Activated CD8-positive, alpha-beta memory T cell treated with anti-CD3 and anti-CD28 coated beads for 1 hour (primary cell): ENCODE results near the gene SLC25A22.
A peak's percentile ranks its signal among the peaks of the same experiment; 100 is the strongest.

Source experiments
- DNase-seq, 2 donors: peaks; one replicate each; pipeline ENCODE4 v3.0.0-alpha.2; 2020; ENCODE audit warnings: low read depth in 1 of 2; ENCODE audit errors: extremely low read depth in 1 of 2

The SLC25A22 gene

GRCh38 chr11:774873-775592 is 23.0 kb downstream of the SLC25A22 start:
- no peak for DNase-seq

- no peak for DNase-seq
Measured at GRCh38 chr11:773830-774229, 24.3 kb downstream of the SLC25A22 start.

DNA sequence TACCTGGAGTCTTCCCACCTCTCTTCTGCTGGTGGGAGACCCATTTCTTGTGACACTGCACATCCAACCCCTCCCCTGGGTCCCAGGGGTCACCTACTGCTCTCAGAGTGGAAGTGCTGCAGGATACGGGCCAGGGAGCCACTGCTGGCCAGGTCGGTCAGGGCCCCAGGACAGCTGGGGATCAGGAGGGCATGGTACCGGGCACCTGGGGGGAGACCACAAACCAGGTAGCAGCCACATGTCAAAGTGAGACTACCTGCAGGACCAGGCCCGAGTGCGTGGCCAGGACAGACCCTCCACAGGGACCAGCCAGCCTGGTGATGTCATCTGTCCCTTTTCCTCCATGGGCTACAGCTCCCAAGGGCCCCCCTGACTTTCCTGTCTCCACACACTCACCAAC is 24.7 kb downstream of the SLC25A22 start:
- DNase-seq: no peak

DNA sequence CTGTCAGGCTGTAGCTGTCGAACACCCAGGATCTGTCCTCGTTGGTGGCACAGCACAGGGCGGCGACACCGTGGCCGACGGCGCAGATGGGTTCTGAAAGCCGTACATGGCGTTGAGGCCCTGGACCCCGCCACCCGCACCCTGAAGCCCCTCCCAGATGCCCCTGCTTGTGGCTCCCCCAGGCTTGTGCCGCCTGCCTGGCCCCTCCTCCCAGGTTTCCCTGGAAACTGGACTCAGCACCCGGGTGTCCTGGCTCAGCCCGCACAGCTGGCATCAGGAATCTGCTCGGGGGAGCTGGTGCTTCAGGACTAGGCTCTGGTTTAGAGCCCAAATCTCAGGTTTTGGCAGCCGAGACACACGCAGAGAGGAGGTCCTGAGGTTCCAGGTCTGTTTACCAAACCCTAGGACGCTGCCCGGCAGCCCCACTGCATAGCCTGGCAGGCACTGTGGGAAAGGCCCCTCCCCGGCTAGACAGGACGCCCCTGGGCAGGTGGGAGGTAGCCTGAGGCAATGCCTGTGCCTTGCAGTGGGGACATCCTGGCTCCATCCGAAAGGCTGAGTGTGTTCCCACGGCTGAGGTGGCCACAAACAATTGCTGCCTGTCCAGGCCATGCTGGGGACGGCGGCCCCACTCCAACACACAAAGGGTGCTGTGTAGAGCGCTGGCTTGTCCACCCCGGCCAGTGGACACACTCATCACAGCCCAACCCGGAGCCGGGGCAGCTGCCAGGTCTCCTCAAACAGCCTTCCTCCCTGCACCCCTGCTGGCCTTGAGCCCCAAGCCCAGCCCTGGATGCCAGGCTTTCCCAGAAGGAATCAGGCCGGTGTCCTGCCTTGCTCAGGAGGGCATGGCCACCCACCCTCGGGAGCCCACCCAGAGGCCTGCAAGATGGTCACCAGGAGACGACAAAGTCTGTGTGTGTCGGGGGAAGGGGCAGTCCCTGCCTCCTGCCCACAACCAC is 25.4 kb downstream of the SLC25A22 start:
- DNase-seq: no peak

DNA sequence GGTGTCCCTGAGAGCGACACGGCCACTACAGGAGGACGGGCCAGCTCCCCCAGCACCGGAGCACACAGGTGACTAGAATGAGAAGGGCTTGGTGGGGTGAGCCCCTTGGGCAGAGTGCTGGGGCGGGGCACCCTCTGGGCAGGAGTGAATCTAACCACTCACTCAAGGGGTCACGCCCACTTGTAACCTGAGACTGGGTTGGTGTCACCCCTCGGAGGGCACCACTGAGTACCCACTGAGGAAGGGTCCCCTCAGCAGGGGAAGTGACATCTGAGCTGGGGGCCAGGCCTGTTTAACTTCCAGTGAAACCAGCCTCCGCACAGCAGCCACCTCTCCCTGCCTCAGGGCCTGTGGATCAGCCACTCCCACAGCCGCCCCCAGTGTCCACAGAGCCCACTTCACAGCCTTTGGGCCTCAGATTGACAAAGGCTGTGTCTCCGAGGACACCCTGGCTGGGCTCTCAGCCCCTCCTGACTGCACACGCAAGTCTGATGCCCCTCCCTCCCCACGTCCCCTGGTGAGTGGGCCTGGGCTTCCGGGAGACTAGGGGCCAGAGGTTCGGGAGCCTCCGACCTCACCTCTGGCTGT is 26.4 kb downstream of the SLC25A22 start:
- no peak for DNase-seq

DNA sequence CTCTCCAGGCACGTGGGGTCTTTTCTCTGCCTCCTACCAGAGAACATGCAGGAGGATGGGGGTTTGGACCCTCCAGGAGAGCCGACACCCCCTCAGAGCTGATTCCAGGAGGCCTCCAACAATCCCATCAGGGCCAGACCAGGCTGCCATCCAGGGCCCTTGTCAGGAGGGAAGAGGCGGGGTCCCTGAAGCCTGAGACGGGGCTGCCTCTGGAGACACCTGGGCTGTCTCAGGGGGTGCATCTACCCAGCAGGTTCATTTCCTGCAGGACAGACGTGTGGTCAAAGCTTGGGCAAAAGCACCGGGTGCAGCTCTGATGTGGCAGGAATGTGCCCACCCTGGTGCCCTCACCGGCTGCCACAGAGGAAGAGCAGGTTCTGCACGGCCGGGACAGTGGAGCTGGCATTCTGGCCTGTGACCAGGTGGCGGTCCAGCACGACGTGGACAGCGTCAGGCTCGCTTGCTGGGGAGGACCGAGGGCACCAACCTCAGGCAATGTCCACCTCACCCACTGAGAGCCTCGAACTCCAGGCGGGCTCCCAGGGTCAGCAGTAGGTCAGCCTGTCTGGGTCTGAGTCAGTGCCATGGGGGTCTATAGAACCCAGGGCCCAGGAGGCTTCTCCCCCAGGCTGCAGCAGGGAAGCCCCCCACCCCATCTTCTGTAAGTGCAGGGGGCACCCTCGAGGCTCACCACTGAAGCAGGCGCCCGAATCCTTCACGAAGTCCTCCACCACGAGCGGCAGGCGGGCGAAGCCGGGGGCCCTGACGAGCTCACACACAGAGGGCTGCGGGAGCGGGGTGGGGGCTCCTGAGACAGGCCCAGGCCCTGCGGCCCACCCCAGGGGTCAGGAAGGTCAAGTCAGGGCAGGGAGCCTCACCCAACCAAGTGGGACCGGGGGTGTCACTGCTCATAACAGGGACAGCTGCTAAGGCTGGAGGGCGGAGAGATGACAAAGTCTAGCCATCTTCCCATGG is 27.2 kb downstream of the SLC25A22 start:
- DNase-seq: no peak

DNA sequence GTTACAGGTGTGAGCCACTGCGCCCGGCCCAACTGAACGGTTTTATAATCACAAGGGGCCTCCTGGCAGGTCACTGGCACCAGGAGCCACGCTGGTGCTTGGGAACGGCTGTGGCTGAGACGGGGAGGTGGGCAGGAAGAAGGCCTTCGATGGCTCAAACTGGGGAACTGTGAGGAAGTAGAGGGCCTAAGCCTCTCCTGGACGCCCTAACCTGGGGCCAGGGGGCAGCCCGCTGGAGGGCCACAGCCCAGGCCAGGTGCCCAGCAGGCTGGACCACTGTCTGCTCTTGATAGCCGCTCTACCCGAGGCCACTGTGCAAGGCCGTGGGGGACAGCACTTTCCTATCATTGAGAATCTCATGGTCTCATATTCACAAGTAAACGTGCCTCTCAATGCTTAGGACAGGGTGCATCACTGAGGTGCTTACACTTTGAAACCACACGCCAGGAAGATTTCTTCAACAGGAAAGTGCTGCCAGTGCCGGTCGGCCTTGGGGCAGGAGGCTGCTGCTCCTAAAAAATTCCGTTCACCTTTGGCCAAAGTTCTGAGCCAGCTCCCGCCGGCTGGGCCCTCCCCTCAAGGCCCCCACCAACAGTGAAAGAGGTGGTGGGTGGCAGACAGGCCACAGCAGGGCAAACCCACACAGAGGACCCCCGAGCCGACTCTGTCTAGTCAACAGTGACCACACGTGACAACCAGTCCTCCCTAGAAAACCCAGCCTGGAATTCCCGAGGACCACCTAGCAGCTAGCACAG is 28.0 kb downstream of the SLC25A22 start:
- no peak for DNase-seq

- DNase-seq: no peak
Measured at GRCh38 chr11:767238-767637, 30.8 kb downstream of the SLC25A22 start.

GRCh38 chr11:766936-767210 is 31.2 kb downstream of the SLC25A22 start:
- no peak for DNase-seq

GRCh38 chr11:766106-766935 is 31.8 kb downstream of the SLC25A22 start:
- no peak for DNase-seq

- no peak for DNase-seq
Measured at GRCh38 chr11:765802-766091, 32.3 kb downstream of the SLC25A22 start.

- DNase-seq: peak in 1 of 2 donors; percentile 51
Measured at GRCh38 chr11:765025-765801, 32.9 kb downstream of the SLC25A22 start.

DNA sequence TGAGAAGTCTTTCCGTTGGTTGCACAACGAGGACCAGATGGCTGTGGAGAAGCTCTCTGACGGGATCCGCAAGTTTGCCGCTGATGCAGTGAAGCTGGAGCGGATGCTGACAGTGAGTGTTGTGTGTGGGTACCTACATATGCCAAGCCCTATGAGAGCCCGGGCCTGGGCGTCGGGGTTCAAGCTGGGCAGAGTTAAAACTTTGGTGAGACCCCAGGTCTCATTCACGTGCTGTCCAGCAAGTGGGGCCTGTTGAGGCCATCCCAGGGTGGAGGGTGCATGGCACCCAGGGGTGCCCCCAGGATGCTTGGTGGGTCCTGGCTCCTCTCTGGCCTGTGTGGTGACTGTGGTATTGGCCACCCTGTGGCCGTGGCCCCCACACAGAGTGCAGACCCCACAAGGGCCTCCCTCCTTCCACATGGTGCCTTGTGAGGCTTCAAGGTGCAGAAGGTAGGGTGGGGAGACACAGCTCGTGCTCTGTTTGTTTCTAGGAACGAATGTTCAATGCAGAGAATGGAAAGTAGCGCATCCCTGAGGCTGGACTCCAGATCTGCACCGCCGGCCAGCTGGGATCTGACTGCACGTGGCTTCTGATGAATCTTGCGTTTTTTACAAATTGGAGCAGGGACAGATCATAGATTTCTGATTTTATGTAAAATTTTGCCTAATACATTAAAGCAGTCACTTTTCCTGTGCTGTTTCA is 33.6 kb downstream of the SLC25A22 start:
- DNase-seq: no peak

DNA sequence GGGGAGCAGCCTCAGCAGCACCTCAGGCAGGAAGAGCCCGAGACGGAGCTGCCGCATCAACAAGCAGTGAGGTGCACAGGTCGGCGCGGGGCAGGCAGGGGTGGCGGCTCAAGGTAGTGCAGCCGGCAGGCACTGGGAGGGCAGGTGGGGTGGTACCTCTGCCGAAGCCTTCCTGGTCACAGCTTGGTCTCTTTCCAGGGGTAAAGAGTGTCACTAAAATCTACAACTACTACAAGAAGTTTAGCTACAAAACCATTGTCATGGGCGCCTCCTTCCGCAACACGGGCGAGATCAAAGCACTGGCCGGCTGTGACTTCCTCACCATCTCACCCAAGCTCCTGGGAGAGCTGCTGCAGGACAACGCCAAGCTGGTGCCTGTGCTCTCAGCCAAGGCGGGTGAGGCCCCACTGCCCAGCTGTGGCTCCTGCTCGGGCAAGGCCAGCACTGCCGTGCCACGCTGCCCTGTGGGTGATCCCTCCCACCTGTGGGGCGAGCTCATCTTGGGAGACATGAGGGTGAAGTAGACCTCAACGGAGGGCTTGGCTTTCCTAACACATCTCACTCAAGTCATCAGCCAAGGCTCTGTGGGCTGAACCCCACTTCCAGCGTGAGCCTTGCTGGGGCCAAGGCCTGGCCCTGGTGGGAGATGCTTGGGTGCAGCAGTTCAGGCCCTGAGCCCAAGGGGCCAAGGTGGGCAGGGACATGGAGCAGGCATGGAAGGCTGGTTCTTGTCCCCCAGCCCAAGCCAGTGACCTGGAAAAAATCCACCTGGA is 34.3 kb downstream of the SLC25A22 start:
- no peak for DNase-seq

GRCh38 chr11:763073-763463 is 35.0 kb downstream of the SLC25A22 start:
- DNase-seq: no peak

DNA sequence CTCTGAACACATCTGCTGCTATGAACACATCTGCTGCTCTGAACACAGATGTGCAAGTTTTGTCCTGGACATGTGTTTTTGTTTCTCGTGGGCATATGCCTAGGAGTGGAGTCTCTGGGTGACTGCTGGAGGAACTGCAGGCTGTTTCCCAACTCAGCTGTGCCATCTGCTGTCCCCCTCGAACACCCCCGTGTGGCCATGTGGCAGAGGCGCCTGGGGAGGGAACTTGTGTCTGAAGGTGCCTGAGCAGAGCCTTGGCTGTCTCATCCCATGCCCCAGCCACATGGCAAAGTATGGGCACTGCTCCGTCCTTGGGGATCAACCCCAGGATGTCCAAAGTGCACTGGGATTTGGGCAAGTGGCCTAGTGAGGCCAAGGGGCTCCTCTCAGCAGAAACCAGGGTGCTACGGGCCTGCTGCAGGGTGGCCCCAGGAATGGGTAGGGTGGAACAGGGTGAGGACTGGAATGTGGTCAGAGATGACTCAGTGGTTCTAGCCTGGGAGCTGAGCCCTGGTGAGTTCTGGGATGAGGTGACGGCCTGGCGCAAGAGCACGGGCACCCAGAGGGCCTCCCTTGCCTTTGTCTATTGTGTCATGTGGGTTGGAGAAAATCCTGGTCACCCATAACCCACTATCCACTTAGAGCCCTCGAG is 35.5 kb downstream of the SLC25A22 start:
- no peak for DNase-seq
